ENCODE measurements around the gene ZNF420.

The ZNF420 gene

GRCh38 chr19:37160153-37160552, 81.9 kb downstream of the ZNF420 start:
- DNase-seq = no peak

GRCh38 chr19:37165635-37166034, 87.4 kb downstream of the ZNF420 start:
- no peak for DNase-seq

GRCh38 chr19:37172368-37173366, 94.4 kb downstream of the ZNF420 start, which contains the start of gene ZNF585A:
Gene ZNF585A (minus strand): TSS chr19:37172695. CDS start chr19:37169910, 2,785 bp downstream.
- peak; percentile 96 for DNase-seq
